WTC11 (cell line): ENCODE data around the gene CELF2.

Experiments used
- CTCF ChIP-seq: fragments of 200-600 bp; IDR thresholded peaks from 2 replicates; pipeline ENCODE4 v1.8.0; 2022; ENCODE audit warnings: antibody characterized with exemption
- JUN ChIP-seq: sonication (generic); formaldehyde crosslinking; IDR thresholded peaks from 2 replicates; pipeline ENCODE4 v1.8.0; 2023; ENCODE audit warnings: mild to moderate bottlenecking, missing genetic modification reagents
- MLX ChIP-seq: sonication (generic); formaldehyde crosslinking; IDR thresholded peaks from 2 replicates; pipeline ENCODE4 v1.8.1; 2023; ENCODE audit warnings: mild to moderate bottlenecking, missing genetic modification reagents, moderate library complexity
- NR2C2 ChIP-seq: sonication (generic); formaldehyde crosslinking; IDR thresholded peaks from 2 replicates; pipeline ENCODE4 v1.8.0; 2022; ENCODE audit warnings: mild to moderate bottlenecking, missing genetic modification reagents
- ZSCAN18 ChIP-seq: fragments of 250-450 bp; sonication (Bioruptor Pico); IDR thresholded peaks from 2 replicates; pipeline ENCODE4 v2.1.2; 2022; ENCODE audit warnings: mild to moderate bottlenecking, moderate library complexity

- TF ChIP-seq JUN (CRISPR knock-in tag) (no peak), ZSCAN18 (CRISPR knock-in tag) (no peak), MLX (CRISPR knock-in tag) (no peak), NR2C2 (no peak), CTCF (no peak)
Observed at GRCh38 chr10:11080564-11080984, 62.9 kb downstream of the CELF2 start.
